Fibroblast of lung (primary cell): Measurements from ENCODE around the gene BBX.

Experiments
- EZH2 ChIP-seq: IDR thresholded peaks from 2 replicates; pipeline ENCODE4 v1.5.1; 2012; ENCODE audit warnings: low read length, control low read depth, mild to moderate bottlenecking; ENCODE audit errors: missing control alignments
- TF ChIP-seq, protein P1 (sequence below), 2 donors: IDR thresholded peaks in 1 of 2; conservative IDR thresholded peaks in 1 of 2; 1 replicate in 1 of 2; 2 replicates in 1 of 2; pipeline ENCODE4 v1.5.1; 2011 to 2012; ENCODE audit warnings: low read length in 2 of 2, control low read depth in 1 of 2, inconsistent platforms in 1 of 2, low read depth in 1 of 2, mild to moderate bottlenecking in 1 of 2

DNA sequence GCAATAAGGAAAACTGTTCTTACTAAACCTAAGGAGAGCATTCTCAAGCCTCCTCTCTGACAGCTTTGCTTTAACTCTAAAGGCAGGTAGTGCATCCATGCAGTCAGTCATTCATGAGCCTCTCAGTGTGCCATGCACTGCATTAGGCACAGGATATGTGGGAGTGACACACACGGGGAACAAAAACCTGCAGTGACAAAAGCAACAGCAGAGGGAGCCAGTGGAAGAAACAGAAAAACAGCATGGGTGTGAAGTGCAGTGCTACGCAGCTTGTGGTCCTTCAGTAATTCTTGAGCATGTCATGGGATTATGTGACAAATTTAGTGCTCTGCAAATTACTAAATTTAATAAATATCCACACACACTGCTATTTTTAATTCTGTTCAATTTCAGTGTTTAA, 230.7 kb downstream of the BBX start:
- TF ChIP-seq, protein P1, sequence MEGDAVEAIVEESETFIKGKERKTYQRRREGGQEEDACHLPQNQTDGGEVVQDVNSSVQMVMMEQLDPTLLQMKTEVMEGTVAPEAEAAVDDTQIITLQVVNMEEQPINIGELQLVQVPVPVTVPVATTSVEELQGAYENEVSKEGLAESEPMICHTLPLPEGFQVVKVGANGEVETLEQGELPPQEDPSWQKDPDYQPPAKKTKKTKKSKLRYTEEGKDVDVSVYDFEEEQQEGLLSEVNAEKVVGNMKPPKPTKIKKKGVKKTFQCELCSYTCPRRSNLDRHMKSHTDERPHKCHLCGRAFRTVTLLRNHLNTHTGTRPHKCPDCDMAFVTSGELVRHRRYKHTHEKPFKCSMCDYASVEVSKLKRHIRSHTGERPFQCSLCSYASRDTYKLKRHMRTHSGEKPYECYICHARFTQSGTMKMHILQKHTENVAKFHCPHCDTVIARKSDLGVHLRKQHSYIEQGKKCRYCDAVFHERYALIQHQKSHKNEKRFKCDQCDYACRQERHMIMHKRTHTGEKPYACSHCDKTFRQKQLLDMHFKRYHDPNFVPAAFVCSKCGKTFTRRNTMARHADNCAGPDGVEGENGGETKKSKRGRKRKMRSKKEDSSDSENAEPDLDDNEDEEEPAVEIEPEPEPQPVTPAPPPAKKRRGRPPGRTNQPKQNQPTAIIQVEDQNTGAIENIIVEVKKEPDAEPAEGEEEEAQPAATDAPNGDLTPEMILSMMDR (conservative IDR thresholded peaks at IDR 0.05 in 1 of 2, IDR thresholded peaks at IDR 0.05 in 1 of 2; ENCODE audit: low read depth in 1 of 2, low read length in 2 of 2), result peak; percentile 41 to 54
- no peak for TF ChIP-seq EZH2
